H1 (cell line): ENCODE measurements around the gene SIGLEC7. TPM values are rescaled to one million over a fixed set of nuclear protein-coding genes. Genes with fewer than 3 reads are reported as not detected.

Source experiments
- CTCF ChIA-PET: fragments of 300-600 bp; sonication (Branson Sonifier 250); formaldehyde crosslinking; loops from one replicate; lab custom pipeline; 2021; ENCODE audit not compliant: partially characterized antibody; lab: Charles Lee
- POLR2A ChIA-PET: fragments of 300-600 bp; sonication (Branson Sonifier 250); formaldehyde crosslinking; loops from one replicate; lab custom pipeline; 2021; ENCODE audit warnings: inconsistent platforms; ENCODE audit not compliant: partially characterized antibody; lab: Charles Lee
- DNase-seq, 2 experiments: peaks; one replicate each; pipeline versions ENCODE4 v3.0.0 to v3.0.0-alpha.2; 2010 to 2022; ENCODE audit warnings: low spot score in 2 of 2, low read depth in 1 of 2, mixed read lengths in 1 of 2
- FAIRE-seq: peaks from 2 replicates; lab custom pipeline; 2011; peaks lifted over from hg19 to GRCh38; lab: Jason Lieb, UNC
- H2AFZ ChIP-seq: 2 replicates; pipeline ENCODE4 v1.8.1; 2012; ENCODE audit warnings: low read length, inconsistent platforms
- H2AK5ac ChIP-seq: 2 replicates; pipeline ENCODE4 v1.6.1; 2013; ENCODE audit warnings: low read depth, low read length
- H2BK120ac ChIP-seq: replicated peaks from 2 replicates; pipeline ENCODE3; 2013; ENCODE audit warnings: low read depth, low read length, inconsistent platforms
- H2BK12ac ChIP-seq: 2 replicates; pipeline ENCODE4 v1.6.1; 2013; ENCODE audit warnings: low read depth, low read length
- H2BK15ac ChIP-seq: 2 replicates; pipeline ENCODE4 v1.6.1; 2013; ENCODE audit warnings: low read length
- H2BK20ac ChIP-seq: 2 replicates; pipeline ENCODE4 v1.6.1; 2013; ENCODE audit warnings: low read length
- H2BK5ac ChIP-seq: 2 replicates; pipeline ENCODE4 v1.6.1; 2013; ENCODE audit warnings: low read depth, low read length
- H3K14ac ChIP-seq: 2 replicates; pipeline ENCODE4 v1.6.1; 2013; ENCODE audit warnings: inconsistent platforms; ENCODE audit not compliant: insufficient read length
- H3K18ac ChIP-seq: 2 replicates; pipeline ENCODE4 v1.6.1; 2013; ENCODE audit warnings: low read length; ENCODE audit errors: extremely low read depth
- H3K23ac ChIP-seq: 2 replicates; pipeline ENCODE4 v1.6.1; 2013; ENCODE audit warnings: inconsistent platforms; ENCODE audit not compliant: insufficient read length
- H3K23me2 ChIP-seq: 2 replicates; pipeline ENCODE4 v1.6.1; 2013; ENCODE audit warnings: low read depth, low read length
- H3K27ac ChIP-seq: 2 replicates; pipeline ENCODE4 v1.6.1; 2011; ENCODE audit warnings: low read depth, low read length, inconsistent platforms
- H3K27me3 ChIP-seq, 4 experiments: replicated peaks in 1 of 4; 1 replicate in 1 of 4; 2 replicates in 3 of 4; pipeline versions ENCODE4 v1.6.1 to v1.8.1; 2011 to 2013; ENCODE audit warnings: low read length in 3 of 4, mild to moderate bottlenecking in 3 of 4, inconsistent platforms in 2 of 4, mixed read lengths in 2 of 4, moderate library complexity in 1 of 4; ENCODE audit not compliant: control insufficient read depth in 3 of 4, insufficient read depth in 3 of 4; ENCODE audit errors: extremely low read depth in 1 of 4
- H3K36me3 ChIP-seq, 4 experiments: 2 replicates each; pipeline versions ENCODE4 v1.6.1 to v1.8.1; 2011 to 2013; ENCODE audit warnings: mild to moderate bottlenecking in 4 of 4, low read length in 3 of 4, moderate library complexity in 2 of 4, control low read depth in 1 of 4, inconsistent platforms in 1 of 4; ENCODE audit not compliant: insufficient read depth in 4 of 4, control insufficient read depth in 2 of 4
- H3K4ac ChIP-seq: replicated peaks from 2 replicates; pipeline ENCODE3; 2013; ENCODE audit warnings: low read length, low read depth, mixed read lengths, inconsistent platforms; ENCODE audit not compliant: insufficient read length
- H3K4me1 ChIP-seq, 4 experiments: replicated peaks in 1 of 4; 1 replicate in 1 of 4; 2 replicates in 3 of 4; pipeline versions ENCODE4 v1.6.1 to v1.8.1; 2011 to 2013; ENCODE audit warnings: low read length in 3 of 4, inconsistent platforms in 2 of 4, mixed read lengths in 1 of 4; ENCODE audit not compliant: insufficient read depth in 4 of 4, control insufficient read depth in 3 of 4
- H3K4me2 ChIP-seq, 2 experiments: 2 replicates each; pipeline versions ENCODE4 v1.6.1 to v1.8.1; 2011 to 2013; ENCODE audit warnings: low read depth in 2 of 2, low read length in 2 of 2, control low read depth in 1 of 2, inconsistent platforms in 1 of 2, mild to moderate bottlenecking in 1 of 2; ENCODE audit not compliant: insufficient read depth in 1 of 2
- H3K4me3 ChIP-seq, 4 experiments: fragments of 200-600, 300-600 bp in 1 of 4; sonication (generic), shearing (Covaris generic), sonication (Bioruptor Twin) in 1 of 4; 2 replicates each; pipeline versions ENCODE4 v1.5.1 to v1.8.1; 2011 to 2016; ENCODE audit warnings: low read length in 4 of 4, low read depth in 3 of 4, control low read depth in 2 of 4, inconsistent platforms in 2 of 4, mild to moderate bottlenecking in 2 of 4, mixed read lengths in 1 of 4, moderate library complexity in 1 of 4; ENCODE audit not compliant: insufficient read depth in 2 of 4; ENCODE audit errors: extremely low read depth in 1 of 4
- H3K56ac ChIP-seq: replicated peaks from 2 replicates; pipeline ENCODE3; 2013; ENCODE audit warnings: low read depth, mild to moderate bottlenecking, mixed read lengths, low read length, inconsistent platforms; ENCODE audit not compliant: insufficient read length
- H3K79me1 ChIP-seq: 2 replicates; pipeline ENCODE4 v1.6.1; 2013; ENCODE audit warnings: low read depth, low read length, control low read depth
- H3K79me2 ChIP-seq, 2 experiments: 2 replicates each; pipeline versions ENCODE4 v1.6.1 to v1.8.1; 2012 to 2013; ENCODE audit warnings: low read length in 2 of 2, mild to moderate bottlenecking in 2 of 2, inconsistent platforms in 1 of 2; ENCODE audit not compliant: insufficient read depth in 2 of 2, control insufficient read depth in 1 of 2
- H3K9ac ChIP-seq, 4 experiments: replicated peaks in 1 of 4; 1 replicate in 1 of 4; 2 replicates in 3 of 4; pipeline versions ENCODE4 v1.6.1 to v1.8.1; 2011 to 2013; ENCODE audit warnings: low read depth in 3 of 4, low read length in 3 of 4, control low read depth in 2 of 4, mild to moderate bottlenecking in 2 of 4, moderate library complexity in 2 of 4, inconsistent platforms in 1 of 4; ENCODE audit errors: extremely low read depth in 1 of 4
- H3K9me3 ChIP-seq, 2 experiments: 2 replicates each; pipeline versions ENCODE4 v1.6.1 to v1.8.1; 2012 to 2013; ENCODE audit warnings: mild to moderate bottlenecking in 2 of 2, moderate library complexity in 2 of 2, control low read depth in 1 of 2, inconsistent platforms in 1 of 2, low read depth in 1 of 2, low read length in 1 of 2, mixed read lengths in 1 of 2; ENCODE audit not compliant: insufficient read depth in 2 of 2
- H4K20me1 ChIP-seq, 2 experiments: replicated peaks in 1 of 2; 2 replicates each; pipeline versions ENCODE3 to v1.8.1; 2011 to 2013; ENCODE audit warnings: inconsistent platforms in 2 of 2, low read length in 2 of 2, mild to moderate bottlenecking in 1 of 2; ENCODE audit not compliant: insufficient read depth in 2 of 2, control insufficient read depth in 1 of 2
- H4K5ac ChIP-seq: 2 replicates; pipeline ENCODE4 v1.6.1; 2013; ENCODE audit warnings: low read length, low read depth, mixed read lengths, inconsistent platforms; ENCODE audit not compliant: insufficient read length
- H4K8ac ChIP-seq: 2 replicates; pipeline ENCODE4 v1.8.0; 2013; ENCODE audit warnings: mild to moderate bottlenecking, moderate library complexity, low read length, inconsistent platforms; ENCODE audit not compliant: insufficient read depth; ENCODE audit errors: extremely low read depth
- H4K91ac ChIP-seq: replicated peaks from 2 replicates; pipeline ENCODE3; 2013; ENCODE audit warnings: low read length, mixed read lengths, inconsistent platforms; ENCODE audit not compliant: insufficient read length
- BCL11A ChIP-seq, 2 experiments: IDR thresholded peaks; one replicate each; pipeline ENCODE4 v1.6.1; 2011; ENCODE audit warnings: low read depth in 2 of 2, low read length in 2 of 2, mild to moderate bottlenecking in 2 of 2
- CTCF ChIP-seq, 3 experiments: IDR thresholded peaks; 1 replicate in 2 of 3; 2 replicates in 1 of 3; pipeline versions ENCODE4 v1.5.1 to v1.6.1; 2011; ENCODE audit warnings: low read length in 3 of 3, mild to moderate bottlenecking in 3 of 3, inconsistent platforms in 2 of 3, low read depth in 1 of 3, moderate library complexity in 1 of 3; ENCODE audit not compliant: insufficient read depth in 1 of 3; ENCODE audit errors: control extremely low read depth in 1 of 3
- EP300 ChIP-seq, 2 experiments: IDR thresholded peaks; 1 replicate in 1 of 2; 2 replicates in 1 of 2; pipeline ENCODE4 v1.6.1; 2011 to 2012; ENCODE audit warnings: low read depth in 2 of 2, low read length in 2 of 2, mild to moderate bottlenecking in 2 of 2, borderline replicate concordance in 1 of 2, inconsistent platforms in 1 of 2, moderate library complexity in 1 of 2
- PHF8 ChIP-seq: fragments of 200-600 bp; sonication (generic); conservative IDR thresholded peaks from 2 replicates; pipeline ENCODE4 v1.7.1; 2012; ENCODE audit warnings: low read depth, mild to moderate bottlenecking, inconsistent platforms, low read length, moderate library complexity
- POLR2AphosphoS5 ChIP-seq: IDR thresholded peaks from 2 replicates; pipeline ENCODE4 v1.6.1; 2011; ENCODE audit warnings: low read depth, low read length
- RBBP5 ChIP-seq: IDR thresholded peaks from 2 replicates; pipeline ENCODE4 v1.7.1; 2012; ENCODE audit warnings: low read depth, mild to moderate bottlenecking, inconsistent platforms, low read length, moderate library complexity, borderline replicate concordance
- RFX5 ChIP-seq: IDR thresholded peaks from 2 replicates; pipeline ENCODE4 v1.6.1; 2011; ENCODE audit warnings: low read depth, low read length, improper control_type of control experiment, borderline replicate concordance
- TBP ChIP-seq: IDR thresholded peaks from 2 replicates; pipeline ENCODE4 v1.6.1; 2011; ENCODE audit warnings: low read depth, low read length, improper control_type of control experiment
- YY1 ChIP-seq: IDR thresholded peaks from 2 replicates; pipeline ENCODE4 v1.6.1; 2011; ENCODE audit warnings: low read depth, mild to moderate bottlenecking, low read length
- WGBS, 2 experiments: shearing (Covaris generic) in 1 of 2; methylation state at CpG; one replicate each; pipeline versions ENCODE4 v1.1.6 to v1.1.7; 2013 to 2015; ENCODE audit warnings: low lambda C conversion rate in 2 of 2, mixed read lengths in 2 of 2, inconsistent platforms in 1 of 2, low coverage in 1 of 2, missing lambda C conversion rate in 1 of 2; ENCODE audit not compliant: insufficient replicate concordance in 2 of 2, insufficient coverage in 1 of 2, insufficient read length in 1 of 2; ENCODE audit errors: extremely low coverage in 1 of 2, missing lambda C conversion rate in 1 of 2; 5-methylcytosine and 5-hydroxymethylcytosine counted together
- polyA plus RNA-seq, 7 experiments: library from polyadenylated mRNA; depleted of rRNA in 3 of 7; stranded (reverse) in 5 of 7; unstranded in 2 of 7; fragments of >200 nt in 5 of 7; fragments of 200-250 nt in 2 of 7; gene quantifications; 1 replicate in 5 of 7; 2 replicates in 1 of 7; 4 replicates in 1 of 7; pipeline versions ENCODE4 v1.2.1 to v1.2.3, GENCODE V29; 2011 to 2013; ENCODE audit warnings: missing spikeins in 2 of 7, mixed read lengths in 2 of 7
- total RNA-seq: library from RNA; stranded (reverse); fragmentation: NEBNext Ultra II Directional; extraction: Animal tissue kit (Norgen Biotek cat#: 25700); gene quantifications from 2 replicates; pipeline ENCODE4 v1.2.1, GENCODE V29; 2021

SIGLEC7 gene
- total and polyA plus RNA-seq, 2 of the 8 experiments (the other 6 are each of a cell fraction or from before 2014, with no cell fraction given): not detected

- Histone ChIP-seq H4K5ac (no peak overlapping the region), H3K9ac (no peak overlapping the region), H2BK20ac (no peak overlapping the region), H2BK15ac (no peak overlapping the region), H3K23me2 (no peaks in the 10 kb centered on the region), H3K4me1 (peaks cover 6 to 11% (median 8%) of the 10 kb centered on the region in 4 experiments; a peak in 5 of 7 replicates), H3K9me3 (no peaks in the 10 kb centered on the region), H3K56ac (no peak overlapping the region), H3K23ac (no peak overlapping the region), H4K20me1 (no peaks in the 10 kb centered on the region), H3K36me3 (no peaks in the 10 kb centered on the region), H4K8ac (peak overlapping the region; percentile 63; the same call in 1 of the 2 replicates), H3K4me2 (no peak overlapping the region), H2BK12ac (no peak overlapping the region), H3K14ac (no peak overlapping the region), H3K79me1 (no peaks in the 10 kb centered on the region), H3K4ac (no peak overlapping the region), H3K27ac (no peak overlapping the region), H3K4me3 (no peak overlapping the region), H3K18ac (no peak overlapping the region), H4K91ac (no peak overlapping the region), H2BK5ac (0 out of 2 replicates have a peak overlapping the region, but pooled peaks have one; percentile 29), H3K79me2 (no peaks in the 10 kb centered on the region), H2AK5ac (no peak overlapping the region), H3K27me3 (no peaks in the 10 kb centered on the region), H2BK120ac (no peak overlapping the region), H2AFZ (no peak overlapping the region)
- FAIRE-seq (no peak), DNase-seq (no peak)
- CTCF ChIA-PET: interaction anchor here (1.2 to 1.6 kb wide), 2 partner anchors 10 to 21 kb away, joined by 4 to 6 read pairs; no protein-coding TSS in a partner anchor
- POLR2A ChIA-PET: interaction anchor here (0.7 to 1.1 kb wide), 2 partner anchors 9 to 120 kb away, joined by 3 to 4 read pairs; no protein-coding TSS in a partner anchor
- 91% methylated on average over 12 of the region's 12 CpGs; no CpG with 5 or more reads in 1 of the 2 experiments for WGBS, 2 experiments
- TF ChIP-seq BCL11A (IDR thresholded peaks at IDR 0.05; ENCODE audit: low read depth in 2 of 2, low read length in 2 of 2) (no peak), RBBP5 (no peak), CTCF (IDR thresholded peaks at IDR 0.05; ENCODE audit: control extremely low read depth in 1 of 3, insufficient read depth in 1 of 3, low read depth in 1 of 3, low read length in 3 of 3) (no peak), RFX5 (no peak), EP300 (IDR thresholded peaks at IDR 0.05; ENCODE audit: borderline replicate concordance in 1 of 2, low read depth in 2 of 2, low read length in 2 of 2) (no peak), TBP (peak; percentile 28; the same call in 1 of the 2 replicates), POLR2AphosphoS5 (peak; percentile 62), PHF8 (no peak), YY1 (no peak)
Measured at GRCh38 chr19:51136851-51137551, 5.1 kb upstream of the SIGLEC7 start.
